Duodenal mucosa (tissue), 2 donors: Measurements from ENCODE around the gene NOL3.

Experiments
- H3K27ac ChIP-seq: one replicate; pipeline ENCODE4 v1.7.0; 2013; ENCODE audit warnings: low read depth, low read length
- H3K27me3 ChIP-seq, 2 donors: one replicate each; pipeline ENCODE4 v1.7.0; 2013; ENCODE audit warnings: low read length in 2 of 2, control low read depth in 1 of 2; ENCODE audit not compliant: insufficient read depth in 2 of 2, control insufficient read depth in 1 of 2
- H3K36me3 ChIP-seq, 2 donors: one replicate each; pipeline ENCODE4 v1.7.0; 2013; ENCODE audit warnings: low read length in 2 of 2, control low read depth in 1 of 2; ENCODE audit not compliant: insufficient read depth in 2 of 2, control insufficient read depth in 1 of 2
- H3K4me1 ChIP-seq, 2 donors: one replicate each; pipeline ENCODE4 v1.7.0; 2013; ENCODE audit warnings: low read length in 2 of 2, control low read depth in 1 of 2; ENCODE audit not compliant: insufficient read depth in 2 of 2, control insufficient read depth in 1 of 2
- H3K4me3 ChIP-seq, 2 donors: one replicate each; pipeline ENCODE4 v1.7.0; 2013; ENCODE audit warnings: low read length in 2 of 2, low read depth in 1 of 2
- H3K9ac ChIP-seq, 2 donors: one replicate each; pipeline ENCODE4 v1.7.0; 2013; ENCODE audit warnings: low read length in 2 of 2, low read depth in 1 of 2
- H3K9me3 ChIP-seq, 2 donors: one replicate each; pipeline ENCODE4 v1.7.0; 2013; ENCODE audit warnings: low read length in 2 of 2, control low read depth in 1 of 2; ENCODE audit not compliant: control insufficient read depth in 1 of 2

NOL3 gene

GRCh38 chr16:67188798-67189197 is 18.5 kb downstream of the NOL3 start:
- Histone ChIP-seq H3K27ac (no peak overlapping the region), H3K9ac (no peak overlapping the region), H3K9me3 (no peaks in the 10 kb centered on the region), H3K27me3 (no peaks in the 10 kb centered on the region), H3K4me1 (peaks cover 30 to 39% of the 10 kb centered on the region in 2 donors), H3K36me3 (peaks cover 5 to 7% of the 10 kb centered on the region in 2 donors), H3K4me3 (no peak overlapping the region)

- Histone ChIP-seq H3K27me3 (no peaks in the 10 kb centered on the region), H3K27ac (no peak within 1 kb of the TSS), H3K4me3 (no peak within 1 kb of the TSS), H3K36me3 (peaks cover 17 to 19% of the 10 kb centered on the region in 2 donors), H3K4me1 (peaks cover 27 to 40% of the 10 kb centered on the region in 2 donors), H3K9me3 (no peaks in the 10 kb centered on the region), H3K9ac (no peak within 1 kb of the TSS)
Measured at GRCh38 chr16:67190041-67190440, 19.7 kb downstream of the NOL3 start, which contains the start of gene EXOC3L1. Gene EXOC3L1, minus strand, starts transcription at chr16:67190136. Its CDS starts 460 bp downstream, at chr16:67189676.

GRCh38 chr16:67190448-67191399 is 20.4 kb downstream of the NOL3 start:
- H3K4me1 ChIP-seq = peaks cover 21 to 33% of the 10 kb centered on the region in 2 donors
- peaks cover 23 to 26% of the 10 kb centered on the region in 2 donors for H3K36me3 ChIP-seq
- H3K27ac ChIP-seq = no peak overlapping the region
- no peaks in the 10 kb centered on the region for H3K9me3 ChIP-seq
- no peak overlapping the region for H3K9ac ChIP-seq
- no peak overlapping the region for H3K4me3 ChIP-seq
- H3K27me3 ChIP-seq = no peaks in the 10 kb centered on the region

- H3K4me1 ChIP-seq = peaks cover 16 to 32% of the 10 kb centered on the region in 2 donors
- H3K9me3 ChIP-seq = no peaks in the 10 kb centered on the region
- H3K27ac ChIP-seq = no peak overlapping the region
- peaks cover 31 to 34% of the 10 kb centered on the region in 2 donors for H3K36me3 ChIP-seq
- no peaks in the 10 kb centered on the region for H3K27me3 ChIP-seq
- peak overlapping the region; percentile 12 to 92 for H3K4me3 ChIP-seq
- H3K9ac ChIP-seq = no peak overlapping the region
Measured at GRCh38 chr16:67191411-67191994, 21.2 kb downstream of the NOL3 start.

- Histone ChIP-seq H3K4me3 (peak within 1 kb of the TSS; percentile 92 to 96), H3K27ac (no peak within 1 kb of the TSS), H3K4me1 (peaks cover 16 to 33% of the 10 kb centered on the region in 2 donors), H3K36me3 (peaks cover 37 to 40% of the 10 kb centered on the region in 2 donors), H3K9me3 (no peaks in the 10 kb centered on the region), H3K9ac (peak within 1 kb of the TSS; percentile 80 to 99), H3K27me3 (no peaks in the 10 kb centered on the region)
Measured at GRCh38 chr16:67191995-67192681, 21.8 kb downstream of the NOL3 start, which contains the start of gene E2F4. Gene E2F4, plus strand, starts transcription at chr16:67192155. Its CDS starts 73 bp downstream, at chr16:67192228.

- H3K9me3 ChIP-seq = no peaks in the 10 kb centered on the region
- peak overlapping the region; percentile 92 to 96 for H3K4me3 ChIP-seq
- peak overlapping the region; percentile 80 to 99 for H3K9ac ChIP-seq
- H3K4me1 ChIP-seq = peaks cover 21 to 37% of the 10 kb centered on the region in 2 donors
- no peaks in the 10 kb centered on the region for H3K27me3 ChIP-seq
- H3K36me3 ChIP-seq = peaks cover 43 to 48% of the 10 kb centered on the region in 2 donors
- H3K27ac ChIP-seq = no peak overlapping the region
Measured at GRCh38 chr16:67192781-67193361, 22.5 kb downstream of the NOL3 start.

GRCh38 chr16:67193536-67193935 is 23.2 kb downstream of the NOL3 start:
- Histone ChIP-seq H3K9me3 (no peaks in the 10 kb centered on the region), H3K9ac (peak overlapping the region; percentile 80 to 99), H3K27ac (no peak overlapping the region), H3K27me3 (no peaks in the 10 kb centered on the region), H3K4me1 (peaks cover 27 to 44% of the 10 kb centered on the region in 2 donors), H3K4me3 (peak overlapping the region; percentile 92 to 96), H3K36me3 (peaks cover 43 to 54% of the 10 kb centered on the region in 2 donors)

- peaks cover 43 to 54% of the 10 kb centered on the region in 2 donors for H3K36me3 ChIP-seq
- no peak overlapping the region for H3K9ac ChIP-seq
- no peaks in the 10 kb centered on the region for H3K27me3 ChIP-seq
- H3K4me1 ChIP-seq = peaks cover 30 to 46% of the 10 kb centered on the region in 2 donors
- no peak overlapping the region for H3K27ac ChIP-seq
- no peak overlapping the region for H3K4me3 ChIP-seq
- H3K9me3 ChIP-seq = no peaks in the 10 kb centered on the region
Measured at GRCh38 chr16:67194260-67194659, 23.9 kb downstream of the NOL3 start.

GRCh38 chr16:67195676-67196075 is 25.3 kb downstream of the NOL3 start:
- Histone ChIP-seq H3K27ac (no peak overlapping the region), H3K4me3 (no peak overlapping the region), H3K4me1 (peaks cover 30 to 51% of the 10 kb centered on the region in 2 donors), H3K27me3 (no peaks in the 10 kb centered on the region), H3K9me3 (no peaks in the 10 kb centered on the region), H3K36me3 (peaks cover 46 to 60% of the 10 kb centered on the region in 2 donors), H3K9ac (no peak overlapping the region)
